ENCODE data around the gene CAV2.

GRCh38 chr7:116546916-116547315 lies 47.4 kb downstream of the CAV2 start:
- no peak for TF ChIP-seq CTCF (IDR thresholded peaks at IDR 0.05; ENCODE audit: insufficient read depth, low read length, poor library complexity, severe bottlenecking)
- no peak for TF ChIP-seq EZH2phosphoT487 (conservative IDR thresholded peaks at IDR 0.05; ENCODE audit: low read length)

Measured in SU-DHL-6 (cell line).